ENCODE data around the gene ATF6.

ATF6 gene

GRCh38 chr1:161868832-161869231 is 102.7 kb downstream of the ATF6 start:
- TF ChIP-seq MYC (IDR thresholded peaks at IDR 0.05; ENCODE audit: low read depth, low read length) (no peak), MAX (IDR thresholded peaks at IDR 0.05; ENCODE audit: low read depth, low read length) (no peak), POLR2A (IDR thresholded peaks at IDR 0.05; ENCODE audit: extremely low read depth, insufficient read length) (no peak)
- TF ChIP-seq, protein P1, sequence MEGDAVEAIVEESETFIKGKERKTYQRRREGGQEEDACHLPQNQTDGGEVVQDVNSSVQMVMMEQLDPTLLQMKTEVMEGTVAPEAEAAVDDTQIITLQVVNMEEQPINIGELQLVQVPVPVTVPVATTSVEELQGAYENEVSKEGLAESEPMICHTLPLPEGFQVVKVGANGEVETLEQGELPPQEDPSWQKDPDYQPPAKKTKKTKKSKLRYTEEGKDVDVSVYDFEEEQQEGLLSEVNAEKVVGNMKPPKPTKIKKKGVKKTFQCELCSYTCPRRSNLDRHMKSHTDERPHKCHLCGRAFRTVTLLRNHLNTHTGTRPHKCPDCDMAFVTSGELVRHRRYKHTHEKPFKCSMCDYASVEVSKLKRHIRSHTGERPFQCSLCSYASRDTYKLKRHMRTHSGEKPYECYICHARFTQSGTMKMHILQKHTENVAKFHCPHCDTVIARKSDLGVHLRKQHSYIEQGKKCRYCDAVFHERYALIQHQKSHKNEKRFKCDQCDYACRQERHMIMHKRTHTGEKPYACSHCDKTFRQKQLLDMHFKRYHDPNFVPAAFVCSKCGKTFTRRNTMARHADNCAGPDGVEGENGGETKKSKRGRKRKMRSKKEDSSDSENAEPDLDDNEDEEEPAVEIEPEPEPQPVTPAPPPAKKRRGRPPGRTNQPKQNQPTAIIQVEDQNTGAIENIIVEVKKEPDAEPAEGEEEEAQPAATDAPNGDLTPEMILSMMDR (IDR thresholded peaks at IDR 0.05; ENCODE audit: low read depth, low read length) = no peak
- DNase-seq (ENCODE audit: low read depth) = no peak

GRCh38 chr1:161869291-161869690 is 103.2 kb downstream of the ATF6 start:
- no peak for DNase-seq (ENCODE audit: low read depth)
- no peak overlapping the region for H3K4me3 ChIP-seq (ENCODE audit: low read depth, low read length)
- TF ChIP-seq, protein P1 (IDR thresholded peaks at IDR 0.05; ENCODE audit: low read depth, low read length) = no peak
- TF ChIP-seq POLR2A (IDR thresholded peaks at IDR 0.05; ENCODE audit: extremely low read depth, insufficient read length) (no peak), MYC (IDR thresholded peaks at IDR 0.05; ENCODE audit: low read depth, low read length) (no peak), MAX (IDR thresholded peaks at IDR 0.05; ENCODE audit: low read depth, low read length) (no peak)

More at GRCh38 chr1:161868832-161869231, 102.7 kb downstream of the ATF6 start:
- no peak overlapping the region for H3K4me3 ChIP-seq (ENCODE audit: low read depth, low read length)

GRCh38 chr1:161872506-161872905 is 106.4 kb downstream of the ATF6 start:
- DNase-seq (ENCODE audit: low read depth) = no peak
- TF ChIP-seq MAX (IDR thresholded peaks at IDR 0.05; ENCODE audit: low read depth, low read length) (no peak), MYC (IDR thresholded peaks at IDR 0.05; ENCODE audit: low read depth, low read length) (no peak)
- H3K4me3 ChIP-seq (ENCODE audit: low read depth, low read length) = no peak overlapping the region

GRCh38 chr1:161879261-161879660 is 113.1 kb downstream of the ATF6 start:
- DNase-seq (ENCODE audit: low read depth) = no peak
- TF ChIP-seq MAX (IDR thresholded peaks at IDR 0.05; ENCODE audit: low read depth, low read length) (no peak), POLR2A (IDR thresholded peaks at IDR 0.05; ENCODE audit: extremely low read depth, insufficient read length) (no peak), MYC (IDR thresholded peaks at IDR 0.05; ENCODE audit: low read depth, low read length) (no peak)
- TF ChIP-seq, protein P1 (IDR thresholded peaks at IDR 0.05; ENCODE audit: low read depth, low read length) = no peak
- no peak overlapping the region for H3K4me3 ChIP-seq (ENCODE audit: low read depth, low read length)

GRCh38 chr1:161884475-161884874 is 118.4 kb downstream of the ATF6 start:
- no peak overlapping the region for H3K4me3 ChIP-seq (ENCODE audit: low read depth, low read length)
- TF ChIP-seq POLR2A (IDR thresholded peaks at IDR 0.05; ENCODE audit: extremely low read depth, insufficient read length) (no peak), MAX (IDR thresholded peaks at IDR 0.05; ENCODE audit: low read depth, low read length) (no peak), MYC (IDR thresholded peaks at IDR 0.05; ENCODE audit: low read depth, low read length) (no peak)
- TF ChIP-seq, protein P1 (IDR thresholded peaks at IDR 0.05; ENCODE audit: low read depth, low read length) = no peak
- no peak for DNase-seq (ENCODE audit: low read depth)

DNA sequence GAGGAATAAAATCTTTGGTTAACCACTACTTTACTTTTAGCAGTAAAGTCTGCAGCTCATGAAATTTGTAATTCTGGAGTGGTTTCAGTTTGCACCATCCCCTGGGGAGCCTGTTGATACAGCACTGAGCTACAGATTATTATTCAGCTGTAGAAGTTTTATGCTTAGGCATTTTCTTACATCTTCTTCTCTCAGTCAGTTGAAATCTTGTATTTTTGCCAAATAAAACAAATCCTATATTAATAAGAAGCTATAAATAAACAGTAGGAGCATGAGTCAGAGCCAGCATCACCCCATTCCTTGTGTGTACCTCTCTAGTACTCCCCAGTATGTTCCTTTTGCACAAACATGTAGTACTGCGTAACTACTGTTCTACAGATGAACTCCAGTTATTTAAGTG is 118.9 kb downstream of the ATF6 start:
- DNase-seq (ENCODE audit: low read depth) = peak; percentile 11
- TF ChIP-seq, protein P1 (IDR thresholded peaks at IDR 0.05; ENCODE audit: low read depth, low read length) = no peak
- TF ChIP-seq MYC (IDR thresholded peaks at IDR 0.05; ENCODE audit: low read depth, low read length) (no peak), MAX (IDR thresholded peaks at IDR 0.05; ENCODE audit: low read depth, low read length) (no peak)
- H3K4me3 ChIP-seq (ENCODE audit: low read depth, low read length) = no peak overlapping the region

Data from NB4 (cell line).